Skeletal muscle cell (primary cell): ENCODE data around the gene ATP6V0E2.

Experiments
- DNase-seq: peaks from one replicate; pipeline ENCODE4 v3.0.0-alpha.2; 2010; ENCODE audit warnings: low read depth
- H3K4me3 ChIP-seq: 2 replicates; pipeline ENCODE4 v1.5.1; 2011; ENCODE audit warnings: low read depth, mild to moderate bottlenecking, control low read depth, low read length, moderate library complexity

The ATP6V0E2 gene

GRCh38 chr7:149873970-149874643, 338 bp downstream of the ATP6V0E2 start:
- no peak for DNase-seq
- peak overlapping the region; percentile 71 for H3K4me3 ChIP-seq

DNA sequence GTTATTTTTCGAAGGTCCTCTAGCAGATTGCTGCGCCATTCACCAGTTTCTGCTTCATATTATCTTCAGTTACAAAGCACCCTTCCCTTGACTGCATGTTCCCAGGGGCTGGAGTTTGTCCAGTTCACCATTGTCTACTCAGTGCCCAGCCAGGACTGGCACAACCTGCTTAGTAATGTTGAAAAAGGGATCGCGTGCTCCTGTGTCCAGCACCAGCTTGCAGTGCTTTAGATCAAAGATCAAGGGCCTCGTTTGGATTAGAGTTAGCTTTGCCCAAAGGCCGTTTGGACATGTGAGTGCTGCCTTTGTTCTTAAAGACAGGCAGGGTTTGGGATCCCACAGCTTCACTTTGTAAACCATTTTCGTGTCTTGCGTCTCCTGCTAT, 867 bp downstream of the ATP6V0E2 start:
- DNase-seq = no peak
- H3K4me3 ChIP-seq = no peak overlapping the region

DNA sequence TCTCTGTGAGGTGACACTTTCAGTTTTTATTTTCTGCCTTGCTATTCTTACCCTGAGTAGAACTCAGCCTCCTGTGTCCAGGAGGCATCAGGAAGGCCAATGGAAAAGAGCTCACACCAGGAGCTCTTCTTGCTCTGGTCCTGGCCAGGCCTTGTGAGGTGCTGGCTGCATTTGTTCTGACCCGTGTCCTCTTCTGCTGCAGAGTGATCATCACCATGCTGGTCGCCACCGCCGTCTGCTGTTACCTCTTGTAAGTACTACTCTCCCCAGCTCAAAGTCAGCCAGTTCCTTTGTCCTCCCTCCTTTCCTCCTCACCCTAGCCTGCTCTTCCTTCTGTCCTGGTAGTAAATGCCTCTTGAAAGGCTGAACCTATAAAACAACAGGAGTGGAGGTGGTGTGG, 1.6 kb downstream of the ATP6V0E2 start:
- DNase-seq = no peak
- no peak overlapping the region for H3K4me3 ChIP-seq

DNA sequence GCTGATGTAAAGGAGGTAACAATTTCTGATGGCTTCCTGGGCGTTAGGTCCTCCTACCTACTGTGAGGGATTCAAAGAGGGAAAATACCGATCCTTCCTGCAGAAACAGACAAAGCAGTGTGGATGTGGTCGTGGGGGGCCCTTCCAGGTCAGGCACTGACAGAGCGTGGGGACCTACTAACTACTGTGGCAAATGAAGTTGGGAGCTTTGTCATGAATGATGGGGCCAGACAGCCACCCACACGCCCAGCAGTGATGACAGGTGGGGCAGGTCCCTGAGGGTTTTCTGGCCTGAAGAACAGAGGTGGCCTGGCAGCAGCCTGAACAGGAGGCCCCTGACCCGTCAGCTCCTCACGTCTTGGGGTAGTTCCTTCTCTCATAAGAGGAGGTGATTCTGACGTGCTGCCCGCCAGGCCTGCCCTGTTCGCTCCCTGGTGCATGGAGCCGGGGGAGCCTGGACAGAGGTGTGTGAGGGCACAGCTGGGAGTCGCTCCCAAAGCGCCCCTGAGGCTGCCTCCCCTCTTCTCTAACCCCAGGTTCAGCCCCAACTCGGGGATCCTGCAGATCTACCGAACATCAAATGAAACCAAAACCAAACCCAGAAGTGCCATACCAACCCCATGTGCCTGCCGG, 4.2 kb downstream of the ATP6V0E2 start:
- H3K4me3 ChIP-seq = no peak overlapping the region
- DNase-seq = no peak

DNA sequence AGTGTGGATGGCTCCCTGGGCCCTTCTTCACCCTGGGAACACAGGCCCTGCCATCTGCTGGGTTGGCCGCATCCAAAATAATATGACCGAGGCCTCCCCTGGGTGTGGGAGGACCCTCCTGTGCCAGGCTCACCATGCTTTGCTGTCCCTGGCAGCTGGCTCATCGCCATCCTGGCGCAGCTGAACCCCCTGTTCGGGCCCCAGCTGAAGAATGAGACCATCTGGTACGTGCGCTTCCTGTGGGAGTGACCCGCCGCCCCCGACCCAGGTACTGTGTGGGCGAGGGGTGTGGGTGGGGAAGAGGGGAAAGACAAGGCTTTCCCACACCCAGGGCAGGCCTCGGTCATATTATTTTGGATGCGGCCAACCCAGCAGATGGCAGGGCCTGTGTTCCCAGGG, 4.8 kb downstream of the ATP6V0E2 start:
- no peak for DNase-seq
- H3K4me3 ChIP-seq = no peak overlapping the region

DNA sequence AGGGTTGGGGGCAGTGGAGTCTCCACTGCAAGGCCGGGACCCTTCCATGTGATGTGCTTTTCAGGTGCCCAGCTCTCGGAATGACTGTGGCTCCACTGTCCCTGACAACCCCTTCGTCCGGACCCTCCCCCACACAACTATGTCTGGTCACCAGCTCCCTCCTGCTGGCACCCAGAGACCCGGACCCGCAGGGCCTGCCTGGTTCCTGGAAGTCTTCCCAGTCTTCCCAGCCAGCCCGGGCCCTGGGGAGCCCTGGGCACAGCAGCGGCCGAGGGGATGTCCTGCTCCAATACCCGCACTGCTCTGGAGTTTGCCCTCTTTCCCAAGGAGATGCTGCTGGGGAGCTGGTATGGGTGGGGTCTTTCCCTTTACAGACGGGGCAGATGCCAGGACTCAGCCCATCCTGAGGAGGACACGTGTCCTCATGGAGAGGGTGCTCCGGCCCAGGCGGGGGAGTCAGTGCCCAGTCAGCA, 5.5 kb downstream of the ATP6V0E2 start:
- DNase-seq = no peak
- H3K4me3 ChIP-seq = no peak overlapping the region

- no peak for DNase-seq
- H3K4me3 ChIP-seq = no peak overlapping the region
These were observed 6.2 kb downstream of the ATP6V0E2 start for GRCh38 chr7:149879766-149880637.

- DNase-seq = no peak
- no peak overlapping the region for H3K4me3 ChIP-seq
These were observed 7.0 kb downstream of the ATP6V0E2 start for GRCh38 chr7:149880638-149881311.

DNA sequence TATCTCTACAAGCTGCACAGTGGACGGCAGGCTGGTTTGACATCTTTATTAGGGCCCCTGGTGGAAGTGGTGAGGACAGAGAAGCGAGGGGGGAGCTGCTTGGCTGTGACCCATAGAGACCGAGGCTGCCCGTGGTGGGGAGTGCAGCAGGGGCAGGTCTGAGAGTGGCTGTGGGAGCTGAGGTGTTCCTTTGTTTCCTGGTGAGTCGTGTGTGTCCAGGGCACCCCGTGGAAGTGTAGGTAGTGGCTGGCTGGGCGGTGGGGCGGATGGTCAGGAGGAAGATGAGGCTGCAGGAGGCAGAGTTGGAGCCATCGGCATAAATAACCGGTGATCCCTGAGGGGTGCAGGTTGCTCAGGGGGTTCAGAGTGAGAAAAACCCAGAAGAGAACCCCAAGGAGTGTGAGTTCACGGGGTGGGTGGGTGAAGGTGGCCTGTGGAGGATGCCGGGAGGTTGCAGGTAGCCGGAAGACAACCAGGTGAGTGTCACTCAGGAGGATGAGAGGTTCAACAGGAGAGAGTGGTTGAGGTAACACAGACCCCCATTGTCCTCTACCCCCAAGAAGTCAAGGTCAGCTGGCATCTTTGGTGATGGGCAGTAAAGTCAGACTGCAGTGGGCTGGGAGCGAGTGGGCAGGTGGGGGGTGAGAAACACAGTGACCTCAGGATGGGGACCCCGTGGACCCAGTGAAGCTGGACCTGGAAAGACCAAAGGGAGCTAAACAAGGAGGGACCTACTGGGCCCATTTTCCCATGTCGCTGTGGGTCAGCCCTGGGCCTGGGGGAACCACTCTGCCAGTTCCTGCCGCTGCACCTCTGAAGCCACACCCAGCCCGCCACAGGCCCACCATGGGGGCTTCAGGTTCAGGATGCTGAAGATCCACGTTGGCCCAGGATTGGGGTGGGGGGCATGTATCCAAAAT, 7.8 kb downstream of the ATP6V0E2 start:
- no peak for DNase-seq
- H3K4me3 ChIP-seq = no peak overlapping the region

GRCh38 chr7:149882248-149883047, 8.7 kb downstream of the ATP6V0E2 start:
- no peak overlapping the region for H3K4me3 ChIP-seq
- DNase-seq = no peak

- H3K4me3 ChIP-seq = no peak overlapping the region
- no peak for DNase-seq
These were observed 9.3 kb downstream of the ATP6V0E2 start for GRCh38 chr7:149883048-149883438.

DNA sequence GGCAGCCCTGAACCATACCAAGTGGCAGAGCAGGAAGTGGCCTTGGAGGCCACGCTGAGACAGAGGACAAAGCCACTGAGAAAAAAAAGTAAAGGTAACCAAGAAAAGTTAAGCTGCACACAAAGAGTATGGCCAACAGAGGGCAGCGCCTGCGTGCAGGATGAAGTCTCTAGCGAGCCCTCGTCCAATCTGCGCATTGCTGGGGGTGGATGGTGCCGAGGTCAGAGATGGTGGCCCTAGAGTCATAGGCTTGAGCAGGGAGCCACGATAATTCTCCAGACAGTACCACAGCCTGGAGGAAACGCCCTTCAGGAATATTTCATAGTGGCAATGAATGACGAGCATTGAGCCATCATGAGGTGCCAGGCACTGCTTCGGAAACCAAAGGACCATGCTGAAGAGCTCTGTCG, 9.7 kb downstream of the ATP6V0E2 start:
- DNase-seq = no peak
- no peak overlapping the region for H3K4me3 ChIP-seq

DNA sequence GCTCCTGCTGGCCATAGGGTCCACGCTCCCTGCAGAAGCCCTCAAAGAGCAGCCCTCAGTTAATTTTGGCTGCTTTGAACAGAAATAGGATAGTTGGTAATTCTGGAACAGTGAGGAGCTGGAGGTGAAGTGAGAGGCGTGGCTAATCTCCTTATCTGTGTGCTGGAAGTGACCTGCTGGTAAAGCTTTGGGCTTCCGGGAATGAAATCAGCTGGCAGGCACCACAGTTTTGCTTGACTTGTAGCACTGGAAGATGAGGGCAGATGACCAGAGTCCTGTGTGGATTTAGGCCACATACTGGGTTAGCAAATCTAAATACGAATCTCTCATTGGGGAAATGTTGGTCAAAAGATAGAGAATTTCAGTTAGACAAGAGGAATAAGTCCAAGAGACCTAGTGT, 10.2 kb downstream of the ATP6V0E2 start:
- no peak overlapping the region for H3K4me3 ChIP-seq
- no peak for DNase-seq

DNA sequence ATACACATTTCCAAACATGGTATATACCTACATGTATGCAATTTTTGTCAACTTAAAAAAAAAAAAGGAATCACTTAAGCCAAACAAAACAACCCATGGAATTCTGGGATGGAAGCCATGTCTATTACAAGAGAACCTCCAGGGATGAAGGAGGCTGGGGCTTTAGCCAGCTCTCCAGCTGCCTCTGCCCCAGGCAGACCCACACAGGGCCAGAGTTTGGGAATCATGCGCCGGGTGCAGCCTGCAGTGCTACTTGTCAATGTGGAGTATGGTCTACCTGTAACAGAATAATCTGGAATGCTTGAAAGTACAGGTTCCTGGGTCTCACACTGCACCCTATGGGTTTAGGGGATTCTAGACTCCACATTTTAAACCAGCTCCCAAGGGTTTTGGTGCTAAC, 10.8 kb downstream of the ATP6V0E2 start:
- no peak overlapping the region for H3K4me3 ChIP-seq
- no peak for DNase-seq

DNA sequence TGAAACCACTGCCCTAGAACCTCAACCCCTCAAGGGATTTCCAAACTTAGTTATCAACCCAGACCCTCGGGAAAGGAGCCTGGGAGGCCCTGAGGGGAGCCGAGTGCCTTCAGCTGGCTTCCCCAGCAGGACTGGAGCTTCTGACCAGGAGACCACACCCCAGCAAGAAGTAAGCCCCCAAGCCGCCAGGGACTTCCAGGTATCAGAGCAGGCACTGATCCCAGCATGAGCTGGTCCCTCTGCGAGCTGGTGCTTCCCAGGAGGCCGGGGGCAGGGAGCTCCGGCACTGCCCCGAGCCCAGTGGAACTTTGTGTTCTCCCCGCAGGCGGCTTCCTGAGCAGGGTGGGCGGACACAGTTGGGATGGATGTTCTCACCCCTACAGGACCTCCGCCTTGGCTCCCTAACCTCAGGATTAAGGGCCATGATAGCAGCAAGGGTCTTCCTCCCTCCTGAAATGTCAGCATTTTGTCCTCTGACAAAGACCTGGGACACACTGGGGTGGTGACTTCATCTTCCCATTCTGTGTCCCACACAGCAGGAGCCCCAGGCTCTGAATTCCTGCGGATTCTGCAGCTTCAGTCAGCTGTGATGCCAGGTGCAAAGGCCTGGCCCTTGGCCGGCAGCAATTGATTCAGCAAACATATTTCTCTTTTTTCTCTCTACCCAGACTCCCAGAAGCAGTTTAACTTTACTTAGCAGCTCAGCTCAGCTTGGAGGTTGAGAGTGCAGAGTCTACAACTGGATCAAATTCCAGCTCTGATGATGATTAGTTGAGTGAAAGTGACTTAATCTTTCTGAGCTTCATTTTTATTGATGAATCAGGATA, 11.6 kb downstream of the ATP6V0E2 start:
- no peak for DNase-seq
- H3K4me3 ChIP-seq = no peak overlapping the region

DNA sequence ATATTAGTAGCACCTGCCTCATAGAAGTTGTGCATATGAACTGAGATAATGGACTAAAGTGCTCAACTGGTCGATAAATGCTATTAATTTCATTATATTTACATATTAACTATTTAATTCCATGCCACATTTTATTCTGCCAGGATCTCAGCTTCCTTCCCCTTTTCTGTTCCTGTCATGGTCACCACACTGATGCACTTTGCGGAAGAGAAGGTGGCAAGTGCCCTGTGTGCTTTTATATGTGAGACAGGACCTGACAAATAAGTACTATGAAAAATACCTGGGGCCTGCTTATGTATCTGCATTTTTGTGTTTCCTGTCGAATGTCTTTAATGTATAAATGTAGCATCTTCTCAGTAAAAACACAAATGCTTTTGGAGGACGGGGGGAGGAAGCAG, 12.2 kb downstream of the ATP6V0E2 start:
- DNase-seq = no peak
- no peak overlapping the region for H3K4me3 ChIP-seq

GRCh38 chr7:149887311-149887710, 13.5 kb downstream of the ATP6V0E2 start:
- DNase-seq = no peak
- no peak overlapping the region for H3K4me3 ChIP-seq
